Amygdala (tissue), 56 donors: Measurements from ENCODE around the gene RANBP6.

ENCODE experiments used
- DNase-seq, 56 donors: peaks; one replicate each; lab custom pipeline; 2025; lab: John Stamatoyannopoulos, UW

RANBP6 gene

DNA sequence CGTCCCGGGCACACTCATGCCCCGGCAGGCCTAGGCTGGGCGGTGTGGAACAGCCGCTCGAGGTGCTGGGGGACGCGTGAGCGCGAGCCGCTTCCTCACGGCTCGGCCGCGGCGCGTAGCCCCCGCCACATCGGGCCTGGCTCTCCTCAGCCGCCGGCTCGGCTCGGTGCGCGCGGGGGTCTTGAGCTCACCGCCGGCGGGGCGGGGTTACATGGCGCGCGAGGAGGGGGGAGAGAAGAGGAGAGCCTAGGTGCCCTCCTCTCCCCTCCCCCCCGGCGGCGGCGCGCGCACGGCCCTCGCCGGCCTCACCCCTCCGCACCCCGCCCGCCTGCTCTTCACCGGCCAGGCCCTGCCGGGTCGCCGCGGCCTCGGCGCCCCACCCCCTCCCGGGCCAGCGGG, 7.7 kb downstream of the RANBP6 start:
- peak in 43 of 56 donors; percentile 22 to 94 (median 80) for DNase-seq

DNA sequence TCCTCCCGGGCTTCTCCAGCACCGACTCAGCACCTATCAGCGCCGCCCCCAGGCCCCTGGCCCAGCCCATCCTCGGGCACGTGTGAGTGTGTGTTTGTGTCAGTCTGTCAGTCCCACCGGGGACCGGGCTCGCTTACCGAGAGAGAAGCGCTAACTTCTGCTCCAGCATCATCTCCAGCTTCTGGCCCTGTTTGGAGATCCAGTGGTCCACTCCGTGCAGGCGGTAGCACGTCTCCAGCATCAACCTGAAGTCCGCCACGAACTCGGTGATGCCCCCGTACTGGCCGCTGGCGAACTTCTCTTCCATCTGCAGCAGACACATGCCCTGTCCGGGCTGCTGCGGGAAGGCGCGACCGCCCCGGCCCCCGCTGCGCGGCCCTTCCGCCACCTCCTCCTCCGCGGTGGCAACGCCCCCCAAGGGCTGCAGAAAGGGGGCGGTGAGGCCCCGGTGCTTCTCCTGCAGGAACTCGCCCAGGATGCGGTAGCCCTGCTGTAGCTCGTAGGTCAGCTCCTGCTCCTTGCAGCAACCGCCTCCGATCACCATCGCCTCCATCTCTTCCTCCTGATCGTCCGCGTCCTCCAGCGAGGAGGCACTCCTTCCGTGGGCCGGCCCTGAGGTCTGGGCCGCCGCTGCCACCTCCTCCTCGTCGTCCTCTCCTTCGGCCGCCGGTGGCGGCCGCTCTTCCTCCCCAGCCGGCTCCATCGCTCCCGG, 8.2 kb downstream of the RANBP6 start:
- DNase-seq = peak in 49 of 56 donors; percentile 2 to 67 (median 43)

DNA sequence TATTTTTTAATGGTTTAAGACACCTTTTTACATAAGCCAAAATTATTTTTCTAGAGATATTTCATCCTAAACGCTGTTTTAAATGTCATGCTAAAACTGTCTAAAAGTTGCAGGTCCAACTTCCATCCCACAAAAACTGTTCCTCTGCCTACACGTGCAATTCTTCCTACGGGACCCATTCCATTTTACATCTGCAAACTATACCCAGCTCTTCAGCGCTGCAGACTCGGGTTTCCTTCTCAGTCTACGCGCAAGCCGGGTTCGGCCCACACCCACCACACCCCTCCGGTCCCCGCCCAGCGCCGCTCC, 8.7 kb downstream of the RANBP6 start:
- peak in 1 of 56 donors; percentile 15 for DNase-seq

DNA sequence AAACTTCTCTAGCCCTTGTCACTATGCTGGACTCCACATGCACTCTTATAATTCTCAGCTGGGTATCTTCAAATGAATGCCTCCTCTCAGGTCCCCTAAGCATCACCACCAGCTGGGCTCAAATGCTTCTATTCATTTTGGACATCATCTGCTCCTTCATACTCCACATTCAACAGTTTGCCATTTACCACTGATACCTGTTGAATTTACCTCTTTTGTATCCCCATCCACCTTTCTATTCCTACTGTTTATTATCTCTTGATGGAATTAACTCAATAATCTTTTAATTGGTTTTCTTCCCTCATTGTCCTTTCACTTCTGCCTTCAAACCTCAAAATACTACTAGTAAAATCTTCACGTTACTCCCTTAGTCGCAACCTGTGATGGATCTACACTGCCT, 14.5 kb downstream of the RANBP6 start:
- DNase-seq = no peak

DNA sequence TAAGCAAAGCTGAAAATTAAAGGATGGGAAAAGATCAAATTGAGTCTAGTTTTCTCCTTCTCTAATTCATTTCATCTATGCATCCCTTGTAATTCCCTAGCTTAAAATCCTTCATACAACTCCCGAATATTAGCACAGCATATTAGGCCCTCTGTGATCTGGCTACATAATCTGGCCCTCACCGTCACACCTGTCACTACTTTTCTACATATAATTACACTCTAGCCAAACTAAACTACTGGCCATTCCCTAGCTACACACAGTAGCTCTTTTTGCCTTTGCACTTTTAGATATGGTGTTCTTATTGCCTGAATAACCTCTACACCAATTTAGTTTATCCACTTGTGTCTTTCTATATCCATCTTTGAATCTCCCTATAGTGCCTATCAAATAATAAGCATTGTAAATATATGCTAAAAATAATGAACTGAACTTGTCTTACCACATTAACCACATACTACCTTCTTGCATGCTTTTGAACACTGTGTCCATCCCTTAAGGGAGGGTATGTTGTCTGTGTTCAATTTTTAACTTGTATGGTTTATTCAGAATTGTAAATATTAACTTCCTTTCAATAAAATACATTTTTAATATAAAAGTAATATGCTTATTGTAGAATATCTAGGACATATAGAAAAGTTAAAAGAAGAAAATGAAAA, 15.9 kb downstream of the RANBP6 start:
- DNase-seq = no peak

DNA sequence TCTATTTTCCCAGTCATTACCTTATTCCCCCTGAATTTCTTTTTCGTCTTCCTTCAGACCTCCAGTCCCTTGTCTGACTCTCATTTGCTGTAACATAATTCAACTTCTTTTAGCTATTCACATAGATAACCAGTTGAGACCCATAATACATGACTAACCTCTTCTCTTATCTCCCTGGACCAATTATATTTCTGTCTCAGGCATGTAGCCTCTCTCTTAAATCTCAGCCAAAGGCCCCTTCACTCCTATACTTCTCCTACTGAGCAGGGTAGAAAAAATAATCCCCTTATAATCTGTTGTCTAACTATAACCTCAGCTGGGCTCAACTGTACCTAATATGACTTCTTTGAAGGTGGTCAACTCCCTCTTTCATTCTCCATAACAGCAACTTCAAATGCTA, 20.9 kb downstream of the RANBP6 start:
- DNase-seq = no peak

DNA sequence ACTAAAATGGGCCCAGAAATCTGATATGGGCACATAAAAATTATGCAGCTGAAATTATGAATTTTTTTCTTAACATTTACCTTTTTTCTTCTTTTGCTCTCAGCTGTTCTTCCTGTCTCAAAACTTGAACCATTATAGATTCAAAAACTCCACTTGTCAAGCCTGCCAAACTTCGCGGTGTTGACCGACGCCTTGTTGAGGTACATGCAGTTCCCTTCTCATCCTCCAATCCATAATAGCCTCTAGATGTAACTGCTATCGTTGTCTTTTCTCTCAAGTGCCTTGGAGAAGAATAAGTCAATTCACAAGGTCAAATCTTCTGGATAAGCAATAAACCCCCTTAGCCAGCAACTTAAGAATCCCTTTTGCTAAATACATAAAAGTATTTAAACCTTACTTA, 27.2 kb downstream of the RANBP6 start:
- no peak for DNase-seq

DNA sequence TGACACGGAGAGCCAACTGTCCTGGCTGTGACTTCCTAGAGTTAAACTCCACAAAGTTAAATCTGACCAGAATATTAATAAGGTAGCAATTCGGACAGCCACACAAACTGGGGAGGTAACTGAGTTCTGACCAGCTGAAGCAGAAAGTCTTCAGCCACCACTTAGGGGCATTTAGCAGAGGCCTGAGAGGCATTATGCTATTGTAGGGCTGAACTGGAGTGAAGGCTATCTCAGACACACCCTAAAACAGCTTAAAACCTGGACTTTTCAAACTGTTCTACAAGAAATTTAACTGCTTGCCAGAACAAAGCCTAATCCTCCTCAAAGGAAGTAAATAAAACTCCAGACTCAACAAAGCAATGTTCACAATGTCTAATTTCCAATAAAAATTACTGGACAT, 32.4 kb downstream of the RANBP6 start:
- no peak for DNase-seq

DNA sequence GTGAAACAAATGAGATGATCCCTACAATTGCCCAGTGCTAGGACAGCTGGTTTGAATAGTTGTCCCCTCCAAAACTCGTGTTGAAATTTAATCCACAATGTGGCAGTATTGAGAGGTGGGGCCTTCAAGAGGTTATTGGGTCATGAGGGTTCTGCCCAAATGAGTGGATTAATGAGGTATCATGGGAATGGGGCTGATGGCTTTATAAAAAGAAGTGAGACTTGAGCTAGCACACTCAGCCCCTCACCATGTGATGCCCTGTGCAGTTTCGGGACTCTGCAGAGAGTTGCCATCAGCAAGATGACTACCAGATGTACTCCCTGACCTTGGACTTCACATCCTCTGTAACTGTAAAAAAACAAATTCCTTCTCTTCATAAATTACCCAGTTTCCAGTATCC, 33.1 kb downstream of the RANBP6 start:
- DNase-seq = no peak

DNA sequence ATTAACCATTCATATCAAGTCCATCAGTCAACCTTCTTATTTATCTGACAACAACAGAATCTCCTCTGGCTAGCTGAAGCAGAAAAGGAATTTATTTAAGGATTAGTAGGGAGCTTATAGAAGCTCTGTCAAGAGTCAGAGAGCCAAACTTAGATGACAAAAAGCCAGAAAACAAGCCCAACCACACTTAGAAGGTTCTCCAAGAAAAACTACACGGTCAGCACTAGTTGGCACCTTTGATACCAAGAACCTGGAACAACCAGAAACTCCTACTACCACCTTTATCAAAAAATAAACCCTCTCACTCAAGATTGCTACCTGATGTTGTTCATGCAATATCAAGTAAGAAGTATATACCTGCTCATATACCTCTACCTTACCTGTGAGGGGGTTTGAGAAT, 36.9 kb downstream of the RANBP6 start:
- DNase-seq = no peak

DNA sequence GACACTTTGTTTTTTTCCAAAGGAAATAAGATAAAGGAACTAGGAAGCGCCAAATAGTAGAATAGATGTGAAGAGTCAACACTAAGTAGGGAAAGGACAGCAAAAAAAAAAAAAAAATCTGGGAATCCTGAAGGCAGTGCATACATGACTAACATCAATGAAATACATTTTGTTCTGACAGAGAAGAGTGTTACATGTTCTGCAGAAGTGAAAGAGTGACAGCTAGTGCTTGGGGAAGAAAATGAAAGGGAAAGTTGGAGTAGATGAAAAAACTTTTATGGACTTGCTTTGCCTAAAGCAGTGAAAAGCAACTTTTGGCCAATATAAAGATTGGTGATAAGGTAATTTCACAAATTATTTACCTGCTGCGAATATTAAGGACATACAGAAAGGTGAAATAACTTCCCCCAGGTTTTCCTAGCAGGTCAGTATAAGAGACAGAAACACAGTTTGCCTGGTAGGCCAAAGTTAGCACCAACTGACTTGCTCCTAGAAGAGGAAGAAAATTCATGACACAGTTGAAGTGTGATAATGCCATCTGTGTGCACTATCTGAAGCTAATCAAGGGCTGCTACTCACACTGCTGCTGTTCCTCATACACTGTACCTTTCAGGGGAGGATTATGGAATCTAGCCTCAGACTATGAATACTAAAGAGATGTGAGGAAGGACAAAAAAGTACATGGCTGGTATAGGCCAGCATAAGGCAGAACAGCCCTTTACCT, 38.6 kb downstream of the RANBP6 start:
- no peak for DNase-seq

DNA sequence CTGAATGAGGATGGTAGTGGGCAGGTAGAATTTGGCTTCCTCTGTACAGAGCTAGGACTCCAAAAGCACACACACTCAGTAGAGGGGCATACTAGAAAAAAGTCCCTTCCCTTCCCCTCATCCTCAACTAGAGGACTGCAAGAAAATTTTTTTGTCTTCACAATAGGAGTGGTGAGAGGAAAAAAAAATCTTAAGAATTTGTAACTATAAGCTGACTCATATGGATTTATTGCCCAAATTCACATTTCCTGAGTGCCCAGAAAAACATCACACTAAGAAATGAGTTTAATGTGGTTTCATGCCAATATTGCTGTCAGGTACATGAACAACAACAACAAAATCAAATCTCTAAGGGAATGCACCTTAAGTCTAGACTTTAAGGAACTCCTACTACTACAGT, 43.7 kb downstream of the RANBP6 start:
- DNase-seq = no peak
